ENCODE data around the gene DDIT3. TPM values are rescaled to one million over a fixed set of nuclear protein-coding genes. Genes with fewer than 3 reads are reported as not detected.
"Not testable (repeated sequence)": the region's sequence is repeated elsewhere in the genome, so short reads cannot be mapped to it uniquely, and the experiment has no call there.

The DDIT3 gene
- total RNA-seq, 1 donor from 2014 or later: 15.0 TPM

- Mint-ChIP-seq H3K27ac (ENCODE audit: unreplicated experiment) (no peak overlapping the region), H3K36me3 (ENCODE audit: low read depth) (peaks cover 30% of the 10 kb centered on the region), H3K27me3 (ENCODE audit: low read depth) (no peaks in the 10 kb centered on the region), H3K4me3 (no peak overlapping the region), H3K4me1 (no peaks in the 10 kb centered on the region), H3K9me3 (no peaks in the 10 kb centered on the region)
- DNase-seq (ENCODE audit: low read depth, low spot score): no peak
- no peak for TF ChIP-seq CTCF (conservative IDR thresholded peaks at IDR 0.05)
Observed at GRCh38 chr12:57498571-57498970, 21.7 kb downstream of the DDIT3 start.

- no peaks in the 10 kb centered on the region for H3K27me3 Mint-ChIP-seq (ENCODE audit: low read depth)
- no peak for TF ChIP-seq CTCF (conservative IDR thresholded peaks at IDR 0.05)
- H3K36me3 Mint-ChIP-seq (ENCODE audit: low read depth): peaks cover 30% of the 10 kb centered on the region
- no peaks in the 10 kb centered on the region for H3K9me3 Mint-ChIP-seq
- H3K27ac Mint-ChIP-seq (ENCODE audit: unreplicated experiment): no peak overlapping the region
- no peak for DNase-seq (ENCODE audit: low read depth, low spot score)
- H3K4me1 Mint-ChIP-seq: no peaks in the 10 kb centered on the region
- H3K4me3 Mint-ChIP-seq: no peak overlapping the region
Observed at GRCh38 chr12:57498132-57498502, 22.2 kb downstream of the DDIT3 start.

GRCh38 chr12:57497223-57498131 lies 22.8 kb downstream of the DDIT3 start:
- TF ChIP-seq CTCF (conservative IDR thresholded peaks at IDR 0.05): no peak
- Mint-ChIP-seq H3K27me3 (ENCODE audit: low read depth) (no peaks in the 10 kb centered on the region), H3K27ac (ENCODE audit: unreplicated experiment) (peak overlapping the region; percentile 10), H3K9me3 (no peaks in the 10 kb centered on the region), H3K4me1 (no peaks in the 10 kb centered on the region), H3K36me3 (ENCODE audit: low read depth) (peaks cover 36% of the 10 kb centered on the region), H3K4me3 (no peak overlapping the region)
- no peak for DNase-seq (ENCODE audit: low read depth, low spot score)

- Mint-ChIP-seq H3K9me3 (no peaks in the 10 kb centered on the region), H3K4me3 (no peak overlapping the region), H3K27me3 (ENCODE audit: low read depth) (no peaks in the 10 kb centered on the region), H3K27ac (ENCODE audit: unreplicated experiment) (peak overlapping the region; percentile 10), H3K36me3 (ENCODE audit: low read depth) (peaks cover 32% of the 10 kb centered on the region), H3K4me1 (no peaks in the 10 kb centered on the region)
- TF ChIP-seq CTCF (conservative IDR thresholded peaks at IDR 0.05): no peak
- no peak for DNase-seq (ENCODE audit: low read depth, low spot score)
Observed at GRCh38 chr12:57496822-57497221, 23.5 kb downstream of the DDIT3 start.

- H3K4me3 Mint-ChIP-seq; H3K27me3 Mint-ChIP-seq (ENCODE audit: low read depth); DNase-seq (ENCODE audit: low read depth, low spot score); H3K9me3 Mint-ChIP-seq; H3K4me1 Mint-ChIP-seq; H3K27ac Mint-ChIP-seq (ENCODE audit: unreplicated experiment): not testable (repeated sequence)
- peaks cover 25% of the 10 kb centered on the region for H3K36me3 Mint-ChIP-seq (ENCODE audit: low read depth)
Observed at GRCh38 chr12:57495051-57495701, 25.1 kb downstream of the DDIT3 start.
